ENCODE measurements around the gene AK1.

AK1 gene

DNA sequence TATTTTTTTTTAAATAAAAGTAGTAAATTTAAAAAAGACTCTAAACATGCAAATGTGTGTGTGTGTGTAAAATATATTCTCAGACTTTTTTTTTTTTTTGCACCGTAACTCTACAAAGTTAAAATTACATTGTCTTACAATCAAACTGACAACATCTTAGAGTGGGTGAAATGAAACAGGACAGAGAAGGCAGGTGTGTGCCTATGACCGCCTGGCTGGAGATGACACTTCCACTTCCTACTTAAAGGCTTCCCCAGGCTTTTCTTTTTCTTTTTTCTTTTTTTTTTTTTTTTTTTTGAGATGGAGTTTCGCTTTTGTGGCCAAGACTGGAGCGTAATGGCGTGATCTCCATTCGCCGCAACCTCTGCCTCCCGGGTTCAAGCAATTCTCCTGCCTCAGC lies 2.7 kb upstream of the AK1 start:
- peaks cover 0 to 10% of the 10 kb centered on the region in 2 donors for H3K36me3 ChIP-seq (ENCODE audit: control insufficient read depth in 1 of 2, insufficient read depth in 2 of 2, low read length in 2 of 2)
- peaks cover 6 to 31% of the 10 kb centered on the region in 2 donors for H3K4me1 ChIP-seq (ENCODE audit: control insufficient read depth in 1 of 2, insufficient read depth in 2 of 2, low read length in 2 of 2)
- no peaks in the 10 kb centered on the region for H3K9me3 ChIP-seq (ENCODE audit: control insufficient read depth in 1 of 2, low read length in 2 of 2)
- H3K4me3 ChIP-seq (ENCODE audit: low read depth in 1 of 2, low read length in 2 of 2) = no peak overlapping the region
- H3K27me3 ChIP-seq (ENCODE audit: low read depth, low read length) = no peaks in the 10 kb centered on the region
- H3K27ac ChIP-seq (ENCODE audit: low read length) = no peak overlapping the region

DNA sequence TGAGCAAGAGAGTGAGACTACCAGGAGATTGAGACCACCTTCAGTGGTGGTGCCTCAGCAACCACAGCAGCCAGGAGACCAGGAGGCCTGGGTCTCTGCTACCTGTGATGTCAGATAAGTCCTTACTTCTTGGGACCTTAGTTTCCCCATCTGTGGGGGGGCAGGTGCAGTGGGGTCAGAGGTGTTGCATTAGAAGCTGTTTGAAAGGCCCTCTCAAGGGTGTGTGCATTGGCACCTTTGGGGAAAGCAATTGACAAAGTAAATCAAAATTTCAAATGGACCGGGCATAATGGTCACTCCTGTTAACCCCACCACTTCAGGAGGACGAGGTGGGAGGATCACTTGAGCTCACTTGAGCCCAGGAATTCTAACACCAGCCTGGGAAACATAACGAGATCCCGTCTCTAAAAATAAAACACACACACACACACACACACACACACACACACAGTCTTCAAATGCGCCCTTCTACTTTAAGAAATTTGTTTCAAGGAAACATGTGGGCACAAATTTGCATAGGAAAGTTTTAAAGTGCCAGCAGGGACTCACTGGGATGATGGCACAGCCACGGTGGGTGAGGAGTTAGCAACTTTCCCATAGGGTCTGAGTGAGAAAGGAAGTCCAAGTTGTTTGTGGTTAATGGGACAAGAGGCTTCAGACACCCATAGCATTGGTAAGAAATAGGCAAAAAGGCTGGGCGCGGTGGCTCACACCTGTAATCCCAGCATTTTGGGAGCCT lies 1.3 kb upstream of the AK1 start:
- H3K4me3 ChIP-seq (ENCODE audit: low read depth in 1 of 2, low read length in 2 of 2) = no peak overlapping the region
- no peaks in the 10 kb centered on the region for H3K9me3 ChIP-seq (ENCODE audit: control insufficient read depth in 1 of 2, low read length in 2 of 2)
- no peaks in the 10 kb centered on the region for H3K27me3 ChIP-seq (ENCODE audit: low read depth, low read length)
- H3K4me1 ChIP-seq (ENCODE audit: control insufficient read depth in 1 of 2, insufficient read depth in 2 of 2, low read length in 2 of 2) = peaks cover 11 to 41% of the 10 kb centered on the region in 2 donors
- H3K27ac ChIP-seq (ENCODE audit: low read length) = no peak overlapping the region
- no peaks in the 10 kb centered on the region for H3K36me3 ChIP-seq (ENCODE audit: control insufficient read depth in 1 of 2, insufficient read depth in 2 of 2, low read length in 2 of 2)

- Histone ChIP-seq H3K4me3 (ENCODE audit: low read depth in 1 of 2, low read length in 2 of 2) (peak overlapping the region; percentile 59 to 68), H3K9me3 (ENCODE audit: control insufficient read depth in 1 of 2, low read length in 2 of 2) (no peaks in the 10 kb centered on the region), H3K36me3 (ENCODE audit: control insufficient read depth in 1 of 2, insufficient read depth in 2 of 2, low read length in 2 of 2) (no peaks in the 10 kb centered on the region), H3K27ac (ENCODE audit: low read length) (peak overlapping the region; percentile 2), H3K27me3 (ENCODE audit: low read depth, low read length) (no peaks in the 10 kb centered on the region), H3K4me1 (ENCODE audit: control insufficient read depth in 1 of 2, insufficient read depth in 2 of 2, low read length in 2 of 2) (peaks cover 11 to 48% of the 10 kb centered on the region in 2 donors)
Measured at GRCh38 chr9:127878001-127878651, 651 bp upstream of the AK1 start.

GRCh38 chr9:127876764-127877562 lies 512 bp downstream of the AK1 start:
- peaks cover 0 to 8% of the 10 kb centered on the region in 2 donors for H3K36me3 ChIP-seq (ENCODE audit: control insufficient read depth in 1 of 2, insufficient read depth in 2 of 2, low read length in 2 of 2)
- H3K4me3 ChIP-seq (ENCODE audit: low read depth in 1 of 2, low read length in 2 of 2) = peak overlapping the region; percentile 60 to 68
- H3K9me3 ChIP-seq (ENCODE audit: control insufficient read depth in 1 of 2, low read length in 2 of 2) = no peaks in the 10 kb centered on the region
- H3K27me3 ChIP-seq (ENCODE audit: low read depth, low read length) = no peaks in the 10 kb centered on the region
- peak overlapping the region; percentile 39 for H3K27ac ChIP-seq (ENCODE audit: low read length)
- peaks cover 11 to 50% of the 10 kb centered on the region in 2 donors for H3K4me1 ChIP-seq (ENCODE audit: control insufficient read depth in 1 of 2, insufficient read depth in 2 of 2, low read length in 2 of 2)

- Histone ChIP-seq H3K36me3 (ENCODE audit: control insufficient read depth in 1 of 2, insufficient read depth in 2 of 2, low read length in 2 of 2) (peaks cover 0 to 16% of the 10 kb centered on the region in 2 donors), H3K9me3 (ENCODE audit: control insufficient read depth in 1 of 2, low read length in 2 of 2) (no peaks in the 10 kb centered on the region), H3K4me1 (ENCODE audit: control insufficient read depth in 1 of 2, insufficient read depth in 2 of 2, low read length in 2 of 2) (peaks cover 11 to 50% of the 10 kb centered on the region in 2 donors), H3K27me3 (ENCODE audit: low read depth, low read length) (no peaks in the 10 kb centered on the region), H3K27ac (ENCODE audit: low read length) (no peak overlapping the region), H3K4me3 (ENCODE audit: low read depth in 1 of 2, low read length in 2 of 2) (peak overlapping the region in 1 of 2 donors; percentile 68)
Measured at GRCh38 chr9:127876026-127876763, 1.3 kb downstream of the AK1 start.

DNA sequence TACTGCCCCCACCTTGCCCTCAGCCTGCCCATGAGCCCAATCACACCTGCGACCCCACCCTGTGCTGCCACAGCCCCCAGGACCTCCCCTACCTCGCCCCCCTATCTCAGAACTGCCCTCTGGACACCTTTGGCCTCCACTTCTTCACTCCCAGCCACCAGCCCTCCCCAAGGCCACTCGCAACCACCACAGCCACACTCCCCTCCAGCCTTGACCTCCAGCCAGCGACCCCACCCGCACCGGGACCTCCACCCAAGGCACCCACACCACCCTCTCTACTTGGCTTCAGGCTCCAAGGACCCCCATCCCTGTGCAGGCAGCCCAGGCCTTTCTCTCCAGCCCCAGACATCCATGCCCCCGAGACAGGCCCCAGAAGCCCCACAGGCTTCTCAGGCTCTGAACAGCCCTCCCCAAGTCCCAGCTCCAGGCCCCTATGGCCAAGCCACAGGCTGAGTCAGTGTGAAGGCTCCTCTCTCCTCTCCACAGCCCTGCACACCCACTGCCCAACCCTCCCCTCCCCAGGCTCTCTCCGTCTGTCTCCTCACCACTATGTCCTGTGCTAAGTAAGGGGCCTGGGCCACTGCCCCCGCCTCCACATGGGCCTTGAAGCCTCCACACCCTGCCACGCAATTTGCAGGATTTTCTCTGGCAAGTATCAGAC lies 2.0 kb downstream of the AK1 start:
- H3K27me3 ChIP-seq (ENCODE audit: low read depth, low read length) = no peaks in the 10 kb centered on the region
- H3K27ac ChIP-seq (ENCODE audit: low read length) = no peak overlapping the region
- H3K9me3 ChIP-seq (ENCODE audit: control insufficient read depth in 1 of 2, low read length in 2 of 2) = no peaks in the 10 kb centered on the region
- no peak overlapping the region for H3K4me3 ChIP-seq (ENCODE audit: low read depth in 1 of 2, low read length in 2 of 2)
- peaks cover 11 to 50% of the 10 kb centered on the region in 2 donors for H3K4me1 ChIP-seq (ENCODE audit: control insufficient read depth in 1 of 2, insufficient read depth in 2 of 2, low read length in 2 of 2)
- H3K36me3 ChIP-seq (ENCODE audit: control insufficient read depth in 1 of 2, insufficient read depth in 2 of 2, low read length in 2 of 2) = peaks cover 0 to 23% of the 10 kb centered on the region in 2 donors

GRCh38 chr9:127874301-127875221 lies 2.9 kb downstream of the AK1 start:
- no peaks in the 10 kb centered on the region for H3K27me3 ChIP-seq (ENCODE audit: low read depth, low read length)
- peaks cover 0 to 24% of the 10 kb centered on the region in 2 donors for H3K36me3 ChIP-seq (ENCODE audit: control insufficient read depth in 1 of 2, insufficient read depth in 2 of 2, low read length in 2 of 2)
- no peaks in the 10 kb centered on the region for H3K9me3 ChIP-seq (ENCODE audit: control insufficient read depth in 1 of 2, low read length in 2 of 2)
- H3K27ac ChIP-seq (ENCODE audit: low read length) = no peak overlapping the region
- H3K4me3 ChIP-seq (ENCODE audit: low read depth in 1 of 2, low read length in 2 of 2) = peak overlapping the region; percentile 6 to 13
- H3K4me1 ChIP-seq (ENCODE audit: control insufficient read depth in 1 of 2, insufficient read depth in 2 of 2, low read length in 2 of 2) = peaks cover 11 to 50% of the 10 kb centered on the region in 2 donors

- peaks cover 11 to 50% of the 10 kb centered on the region in 2 donors for H3K4me1 ChIP-seq (ENCODE audit: control insufficient read depth in 1 of 2, insufficient read depth in 2 of 2, low read length in 2 of 2)
- H3K36me3 ChIP-seq (ENCODE audit: control insufficient read depth in 1 of 2, insufficient read depth in 2 of 2, low read length in 2 of 2) = peaks cover 0 to 24% of the 10 kb centered on the region in 2 donors
- H3K9me3 ChIP-seq (ENCODE audit: control insufficient read depth in 1 of 2, low read length in 2 of 2) = no peaks in the 10 kb centered on the region
- H3K27me3 ChIP-seq (ENCODE audit: low read depth, low read length) = no peaks in the 10 kb centered on the region
- H3K27ac ChIP-seq (ENCODE audit: low read length) = no peak overlapping the region
- H3K4me3 ChIP-seq (ENCODE audit: low read depth in 1 of 2, low read length in 2 of 2) = peak overlapping the region; percentile 6 to 13
Measured at GRCh38 chr9:127873886-127874285, 3.6 kb downstream of the AK1 start.

GRCh38 chr9:127873223-127873691 lies 4.2 kb downstream of the AK1 start:
- H3K9me3 ChIP-seq (ENCODE audit: control insufficient read depth in 1 of 2, low read length in 2 of 2) = no peaks in the 10 kb centered on the region
- no peak overlapping the region for H3K27ac ChIP-seq (ENCODE audit: low read length)
- H3K4me3 ChIP-seq (ENCODE audit: low read depth in 1 of 2, low read length in 2 of 2) = peak overlapping the region in 1 of 2 donors; percentile 6
- H3K27me3 ChIP-seq (ENCODE audit: low read depth, low read length) = no peaks in the 10 kb centered on the region
- H3K4me1 ChIP-seq (ENCODE audit: control insufficient read depth in 1 of 2, insufficient read depth in 2 of 2, low read length in 2 of 2) = peaks cover 10 to 48% of the 10 kb centered on the region in 2 donors
- peaks cover 0 to 24% of the 10 kb centered on the region in 2 donors for H3K36me3 ChIP-seq (ENCODE audit: control insufficient read depth in 1 of 2, insufficient read depth in 2 of 2, low read length in 2 of 2)

Data from muscle layer of duodenum (tissue), 2 donors.